ENCODE data around the gene PIGO.

GRCh38 chr9:35135988-35136387, 39.6 kb upstream of the PIGO start:
- TF ChIP-seq EGR1 (IDR thresholded peaks at IDR 0.05; ENCODE audit: borderline replicate concordance, low read depth, low read length) (no peak), ASH2L (IDR thresholded peaks at IDR 0.05; ENCODE audit: low read length) (no peak), CTCF (IDR thresholded peaks at IDR 0.05; ENCODE audit: control extremely low read depth in 1 of 3, insufficient read depth in 1 of 3, low read depth in 1 of 3, low read length in 3 of 3) (no peak), JUND (IDR thresholded peaks at IDR 0.05; ENCODE audit: low read length) (no peak), POLR2A (IDR thresholded peaks at IDR 0.05; ENCODE audit: control extremely low read depth in 1 of 2, low read depth in 2 of 2, low read length in 2 of 2) (no peak), EP300 (IDR thresholded peaks at IDR 0.05; ENCODE audit: borderline replicate concordance in 1 of 2, low read depth in 2 of 2, low read length in 2 of 2) (no peak), SP1 (IDR thresholded peaks at IDR 0.05; ENCODE audit: low read depth, low read length) (no peak), TBP (IDR thresholded peaks at IDR 0.05; ENCODE audit: low read depth, low read length) (peak; percentile 89), RAD21 (IDR thresholded peaks at IDR 0.05 in 1 of 2, conservative IDR thresholded peaks at IDR 0.05 in 1 of 2; ENCODE audit: low read depth in 2 of 2, low read length in 2 of 2) (no peak), TCF12 (IDR thresholded peaks at IDR 0.05; ENCODE audit: low read depth, low read length) (no peak)
